ENCODE data around the gene TYW5. TPM values are rescaled to one million over a fixed set of nuclear protein-coding genes. Genes with fewer than 3 reads are reported as not detected.

Gene TYW5
- total RNA-seq, 2 experiments from 2014 or later, result 8.9 to 9.8 TPM

Other genes with a start within 250 kb of the TYW5 start
- 1 to 10 TPM; 2.9 to 3.3 TPM for gene FTCDNL1, start 104.3 kb downstream of the TYW5 start, total RNA-seq
- gene C2orf69, start 44.2 kb downstream of the TYW5 start, total RNA-seq, result 10 to 100 TPM; 17.9 to 18.9 TPM
- gene MAIP1, start 91 bp upstream of the TYW5 start, total RNA-seq, result 10 to 100 TPM; 26.0 to 29.3 TPM